Panc1 (cell line): Measurements from ENCODE around the gene RIOX2.

Source experiments
- CTCF ChIP-seq: fragments of 450-650 bp; IDR thresholded peaks from 2 replicates; pipeline ENCODE4 v1.5.1; 2017; ENCODE audit warnings: mild to moderate bottlenecking
- POLR2AphosphoS5 ChIP-seq: IDR thresholded peaks from 2 replicates; pipeline ENCODE4 v1.6.1; 2012; ENCODE audit warnings: mild to moderate bottlenecking, low read depth, low read length, moderate library complexity
- SIN3A ChIP-seq: IDR thresholded peaks from 2 replicates; pipeline ENCODE4 v1.6.1; 2012; ENCODE audit warnings: low read depth, mild to moderate bottlenecking, low read length, moderate library complexity, borderline replicate concordance; ENCODE audit not compliant: insufficient read depth
- TCF7L2 ChIP-seq: IDR thresholded peaks from 2 replicates; pipeline ENCODE4 v1.6.1; 2011; ENCODE audit warnings: mild to moderate bottlenecking, low read depth, low read length, inconsistent platforms
- TF ChIP-seq, protein P1 (sequence below), 2 experiments: IDR thresholded peaks; 2 replicates each; pipeline ENCODE4 v1.6.1; 2011 to 2012; ENCODE audit warnings: low read depth in 2 of 2, control low read depth in 1 of 2, low read length in 1 of 2, mild to moderate bottlenecking in 1 of 2, moderate library complexity in 1 of 2; ENCODE audit not compliant: insufficient read depth in 1 of 2

GRCh38 chr3:97999994-98000393 is 27.8 kb upstream of the RIOX2 start:
- no peak for TF ChIP-seq CTCF
- TF ChIP-seq, protein P1, sequence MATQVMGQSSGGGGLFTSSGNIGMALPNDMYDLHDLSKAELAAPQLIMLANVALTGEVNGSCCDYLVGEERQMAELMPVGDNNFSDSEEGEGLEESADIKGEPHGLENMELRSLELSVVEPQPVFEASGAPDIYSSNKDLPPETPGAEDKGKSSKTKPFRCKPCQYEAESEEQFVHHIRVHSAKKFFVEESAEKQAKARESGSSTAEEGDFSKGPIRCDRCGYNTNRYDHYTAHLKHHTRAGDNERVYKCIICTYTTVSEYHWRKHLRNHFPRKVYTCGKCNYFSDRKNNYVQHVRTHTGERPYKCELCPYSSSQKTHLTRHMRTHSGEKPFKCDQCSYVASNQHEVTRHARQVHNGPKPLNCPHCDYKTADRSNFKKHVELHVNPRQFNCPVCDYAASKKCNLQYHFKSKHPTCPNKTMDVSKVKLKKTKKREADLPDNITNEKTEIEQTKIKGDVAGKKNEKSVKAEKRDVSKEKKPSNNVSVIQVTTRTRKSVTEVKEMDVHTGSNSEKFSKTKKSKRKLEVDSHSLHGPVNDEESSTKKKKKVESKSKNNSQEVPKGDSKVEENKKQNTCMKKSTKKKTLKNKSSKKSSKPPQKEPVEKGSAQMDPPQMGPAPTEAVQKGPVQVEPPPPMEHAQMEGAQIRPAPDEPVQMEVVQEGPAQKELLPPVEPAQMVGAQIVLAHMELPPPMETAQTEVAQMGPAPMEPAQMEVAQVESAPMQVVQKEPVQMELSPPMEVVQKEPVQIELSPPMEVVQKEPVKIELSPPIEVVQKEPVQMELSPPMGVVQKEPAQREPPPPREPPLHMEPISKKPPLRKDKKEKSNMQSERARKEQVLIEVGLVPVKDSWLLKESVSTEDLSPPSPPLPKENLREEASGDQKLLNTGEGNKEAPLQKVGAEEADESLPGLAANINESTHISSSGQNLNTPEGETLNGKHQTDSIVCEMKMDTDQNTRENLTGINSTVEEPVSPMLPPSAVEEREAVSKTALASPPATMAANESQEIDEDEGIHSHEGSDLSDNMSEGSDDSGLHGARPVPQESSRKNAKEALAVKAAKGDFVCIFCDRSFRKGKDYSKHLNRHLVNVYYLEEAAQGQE (IDR thresholded peaks at IDR 0.05; ENCODE audit: insufficient read depth in 1 of 2, low read depth in 2 of 2, low read length in 1 of 2), result no peak
- no peak for TF ChIP-seq POLR2AphosphoS5
- no peak for TF ChIP-seq TCF7L2
- no peak for TF ChIP-seq SIN3A
